ENCODE measurements around the gene SMAD4. TPM values are rescaled to one million over a fixed set of nuclear protein-coding genes. Genes with fewer than 3 reads are reported as not detected.
A peak's percentile ranks its signal among the peaks of the same experiment; 100 is the strongest.
"Not testable (repeated sequence)": the region's sequence is repeated elsewhere in the genome, so short reads cannot be mapped to it uniquely, and the experiment has no call there.

The SMAD4 gene
- total RNA-seq, 1 donor from 2014 or later: 47.4 TPM

- DNase-seq (ENCODE audit: low read depth in 2 of 2): peak; percentile 1 to 38
Measured at GRCh38 chr18:51110073-51110797, 80.2 kb downstream of the SMAD4 start.

- DNase-seq (ENCODE audit: low read depth in 2 of 2): not testable (repeated sequence)
Measured at GRCh38 chr18:51111633-51112355, 81.8 kb downstream of the SMAD4 start.

- not testable (repeated sequence) for DNase-seq (ENCODE audit: low read depth in 2 of 2)
Measured at GRCh38 chr18:51116996-51117395, 87.0 kb downstream of the SMAD4 start.

GRCh38 chr18:51119561-51119960 is 89.5 kb downstream of the SMAD4 start:
- DNase-seq (ENCODE audit: low read depth in 2 of 2): not testable (repeated sequence)

GRCh38 chr18:51119976-51120375 is 90.0 kb downstream of the SMAD4 start:
- DNase-seq (ENCODE audit: low read depth in 2 of 2): not testable (repeated sequence)

- no peak for DNase-seq (ENCODE audit: low read depth in 2 of 2)
Measured at GRCh38 chr18:51120809-51121596, 91.0 kb downstream of the SMAD4 start.

- no peak for DNase-seq (ENCODE audit: low read depth in 2 of 2)
Measured at GRCh38 chr18:51121597-51121857, 91.5 kb downstream of the SMAD4 start.

GRCh38 chr18:51122266-51123045 is 92.4 kb downstream of the SMAD4 start:
- DNase-seq (ENCODE audit: low read depth in 2 of 2): no peak

- no peak for DNase-seq (ENCODE audit: low read depth in 2 of 2)
Measured at GRCh38 chr18:51123046-51123395, 93.0 kb downstream of the SMAD4 start.

- no peak for DNase-seq (ENCODE audit: low read depth in 2 of 2)
Measured at GRCh38 chr18:51123481-51123880, 93.5 kb downstream of the SMAD4 start.

GRCh38 chr18:51123936-51124486 is 94.0 kb downstream of the SMAD4 start:
- no peak for DNase-seq (ENCODE audit: low read depth in 2 of 2)

GRCh38 chr18:51125976-51126375 is 96.0 kb downstream of the SMAD4 start:
- DNase-seq (ENCODE audit: low read depth in 2 of 2): no peak

GRCh38 chr18:51127664-51128063 is 97.7 kb downstream of the SMAD4 start:
- no peak for DNase-seq (ENCODE audit: low read depth in 2 of 2)

- peak in 1 of 2 donors; percentile 6 for DNase-seq (ENCODE audit: low read depth in 2 of 2)
Measured at GRCh38 chr18:51128533-51128932, 98.5 kb downstream of the SMAD4 start.

- no peak for DNase-seq (ENCODE audit: low read depth in 2 of 2)
Measured at GRCh38 chr18:51132256-51132935, 102.4 kb downstream of the SMAD4 start.

- no peak for DNase-seq (ENCODE audit: low read depth in 2 of 2)
Measured at GRCh38 chr18:51133580-51134160, 103.7 kb downstream of the SMAD4 start.

Data from dermis microvascular lymphatic vessel endothelial cell (primary cell).